Upper lobe of left lung (tissue), 6 donors: ENCODE data around the gene GDNF. TPM values are rescaled to one million over a fixed set of nuclear protein-coding genes. Genes with fewer than 3 reads are reported as not detected.

Experiments
- ATAC-seq, 2 donors: fragments of 200-7000 bp; cut with Tn5 transposase; one replicate each; pipeline ENCODE4 v1.9.1; 2022; ENCODE audit warnings: mild to moderate bottlenecking in 2 of 2, moderate library complexity in 2 of 2; ENCODE audit not compliant: low FRiP score in 2 of 2
- DNase-seq, 2 donors: peaks; one replicate each; pipeline ENCODE4 v3.0.0-alpha.2; 2019 to 2020
- H3K27ac ChIP-seq, 4 donors: fragments of 200-600 bp; sonication (generic); one replicate each; pipeline ENCODE4 v1.5.1; 2016 to 2019
- H3K27me3 ChIP-seq, 4 donors: fragments of 200-600 bp; sonication (generic); one replicate each; pipeline ENCODE4 v1.5.1; 2017 to 2019
- H3K36me3 ChIP-seq, 4 donors: fragments of 200-600 bp; sonication (generic); one replicate each; pipeline ENCODE4 v1.5.1; 2016 to 2019
- H3K4me1 ChIP-seq, 4 donors: fragments of 200-600 bp; sonication (generic); one replicate each; pipeline ENCODE4 v1.5.1; 2018 to 2019
- H3K4me3 ChIP-seq, 4 donors: fragments of 200-600 bp; sonication (generic); one replicate each; pipeline ENCODE4 v1.5.1; 2017 to 2019; ENCODE audit warnings: mild to moderate bottlenecking in 2 of 4, moderate library complexity in 1 of 4
- H3K9me3 ChIP-seq, 4 donors: fragments of 200-600 bp; sonication (generic); one replicate each; pipeline ENCODE4 v1.5.1; 2018 to 2019
- EP300 ChIP-seq, 4 donors: sonication (generic); formaldehyde crosslinking; IDR thresholded peaks; one replicate each; pipeline ENCODE4 v1.5.1; 2017; ENCODE audit warnings: antibody characterized with exemption in 4 of 4, control low read depth in 2 of 4
- POLR2A ChIP-seq, 4 donors: fragments of 450-650 bp; IDR thresholded peaks; one replicate each; pipeline ENCODE4 v1.5.1; 2016 to 2017; ENCODE audit warnings: antibody characterized with exemption in 4 of 4, mild to moderate bottlenecking in 2 of 4
- POLR2AphosphoS5 ChIP-seq, 2 donors: sonication (generic); formaldehyde crosslinking; IDR thresholded peaks; one replicate each; pipeline ENCODE4 v1.5.1; 2017; ENCODE audit warnings: antibody characterized with exemption in 2 of 2
- WGBS, 2 donors: methylation state at CpG; one replicate each; pipeline ENCODE4 v1.1.5; 2017 to 2018; 5-methylcytosine and 5-hydroxymethylcytosine counted together
- total RNA-seq, 6 donors: library from RNA; depleted of rRNA in 4 of 6; stranded (reverse); fragments of >200 nt in 4 of 6; gene quantifications; one replicate each; pipeline versions ENCODE4 v1.1.0 to v1.2.1, GENCODE V29; 2016 to 2021
- TF ChIP-seq, protein P1 (sequence below), 6 experiments: fragments of 450-650 bp in 4 of 6; fragments of 200-600 bp in 2 of 6; sonication (generic) in 2 of 6; IDR thresholded peaks; one replicate each; pipeline ENCODE4 v1.5.1; 2016 to 2019; ENCODE audit warnings: antibody characterized with exemption in 6 of 6
- donor health status: DM: no; HTN: no; CAD: no; lungs with moderate emphysema.
- donor health status: DM: no; HTN: yes; CAD: no; lungs with severe emphysema.

GDNF gene
- total RNA-seq, 6 donors from 2014 or later: 0.15 to 0.20 TPM; not detected in 4

DNA sequence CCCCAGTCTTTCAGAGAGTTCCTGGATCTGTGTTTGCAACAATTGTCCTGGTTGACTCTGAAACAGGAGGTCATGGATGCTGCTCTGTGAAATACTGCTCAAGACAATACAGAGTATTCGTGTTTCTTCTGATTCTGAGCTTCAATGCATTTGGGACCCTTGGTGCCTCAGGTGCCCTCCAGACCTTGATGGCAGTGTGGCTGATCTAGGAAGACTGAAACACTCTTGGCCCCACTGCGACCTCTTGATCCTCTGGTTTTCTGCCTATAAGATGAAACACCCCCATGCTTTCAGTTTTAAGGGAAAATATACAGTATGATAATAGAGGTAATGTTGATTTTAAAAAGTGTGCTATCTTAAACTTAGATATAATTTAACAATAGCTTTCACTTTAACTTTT, 67.6 kb downstream of the GDNF start:
- Histone ChIP-seq H3K27ac (no peak overlapping the region), H3K4me1 (no peaks in the 10 kb centered on the region), H3K9me3 (peaks cover 6 to 11% (median 10%) of the 10 kb centered on the region in 4 donors), H3K36me3 (no peaks in the 10 kb centered on the region), H3K4me3 (no peak overlapping the region), H3K27me3 (no peaks in the 10 kb centered on the region)
- WGBS, 2 donors: 93 to 95% methylated on average over 2 of the region's 2 CpGs
- DNase-seq: no peak
- ATAC-seq: no peak
- no peak for TF ChIP-seq EP300 (IDR thresholded peaks at IDR 0.05)
- TF ChIP-seq POLR2A (IDR thresholded peaks at IDR 0.05): no peak
- no peak for TF ChIP-seq POLR2AphosphoS5 (IDR thresholded peaks at IDR 0.05)
- TF ChIP-seq, protein P1, sequence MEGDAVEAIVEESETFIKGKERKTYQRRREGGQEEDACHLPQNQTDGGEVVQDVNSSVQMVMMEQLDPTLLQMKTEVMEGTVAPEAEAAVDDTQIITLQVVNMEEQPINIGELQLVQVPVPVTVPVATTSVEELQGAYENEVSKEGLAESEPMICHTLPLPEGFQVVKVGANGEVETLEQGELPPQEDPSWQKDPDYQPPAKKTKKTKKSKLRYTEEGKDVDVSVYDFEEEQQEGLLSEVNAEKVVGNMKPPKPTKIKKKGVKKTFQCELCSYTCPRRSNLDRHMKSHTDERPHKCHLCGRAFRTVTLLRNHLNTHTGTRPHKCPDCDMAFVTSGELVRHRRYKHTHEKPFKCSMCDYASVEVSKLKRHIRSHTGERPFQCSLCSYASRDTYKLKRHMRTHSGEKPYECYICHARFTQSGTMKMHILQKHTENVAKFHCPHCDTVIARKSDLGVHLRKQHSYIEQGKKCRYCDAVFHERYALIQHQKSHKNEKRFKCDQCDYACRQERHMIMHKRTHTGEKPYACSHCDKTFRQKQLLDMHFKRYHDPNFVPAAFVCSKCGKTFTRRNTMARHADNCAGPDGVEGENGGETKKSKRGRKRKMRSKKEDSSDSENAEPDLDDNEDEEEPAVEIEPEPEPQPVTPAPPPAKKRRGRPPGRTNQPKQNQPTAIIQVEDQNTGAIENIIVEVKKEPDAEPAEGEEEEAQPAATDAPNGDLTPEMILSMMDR (IDR thresholded peaks at IDR 0.05): no peak

DNA sequence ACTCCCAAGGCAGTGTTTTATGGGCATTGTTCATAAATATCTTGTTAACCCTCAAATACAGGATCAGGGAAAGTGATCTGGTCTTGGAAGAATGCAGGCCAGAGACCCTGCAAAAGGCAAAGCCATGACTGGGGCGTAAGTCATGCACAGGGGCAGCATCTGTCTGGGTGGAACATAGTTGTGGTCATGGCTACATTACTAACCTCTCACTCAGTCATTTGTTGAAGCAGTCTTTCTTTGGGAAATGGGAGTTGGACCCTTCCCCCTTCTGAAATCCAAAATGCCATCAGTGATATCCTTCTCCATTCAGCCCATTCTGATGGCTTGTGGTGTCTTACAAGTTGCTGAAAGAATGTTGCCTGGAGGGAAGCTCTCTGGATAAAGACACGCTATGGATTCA, 68.1 kb downstream of the GDNF start:
- no peaks in the 10 kb centered on the region for H3K4me1 ChIP-seq
- no peak overlapping the region for H3K4me3 ChIP-seq
- DNase-seq (no peak), ATAC-seq (no peak)
- no peak overlapping the region for H3K27ac ChIP-seq
- H3K9me3 ChIP-seq: peaks cover 6 to 11% (median 10%) of the 10 kb centered on the region in 4 donors
- WGBS, 2 donors: 50 to 74% methylated on average over 2 of the region's 2 CpGs
- TF ChIP-seq EP300 (IDR thresholded peaks at IDR 0.05) (no peak), POLR2A (IDR thresholded peaks at IDR 0.05) (no peak), POLR2AphosphoS5 (IDR thresholded peaks at IDR 0.05) (no peak)
- TF ChIP-seq, protein P1 (IDR thresholded peaks at IDR 0.05): no peak
- no peaks in the 10 kb centered on the region for H3K36me3 ChIP-seq
- H3K27me3 ChIP-seq: no peaks in the 10 kb centered on the region

DNA sequence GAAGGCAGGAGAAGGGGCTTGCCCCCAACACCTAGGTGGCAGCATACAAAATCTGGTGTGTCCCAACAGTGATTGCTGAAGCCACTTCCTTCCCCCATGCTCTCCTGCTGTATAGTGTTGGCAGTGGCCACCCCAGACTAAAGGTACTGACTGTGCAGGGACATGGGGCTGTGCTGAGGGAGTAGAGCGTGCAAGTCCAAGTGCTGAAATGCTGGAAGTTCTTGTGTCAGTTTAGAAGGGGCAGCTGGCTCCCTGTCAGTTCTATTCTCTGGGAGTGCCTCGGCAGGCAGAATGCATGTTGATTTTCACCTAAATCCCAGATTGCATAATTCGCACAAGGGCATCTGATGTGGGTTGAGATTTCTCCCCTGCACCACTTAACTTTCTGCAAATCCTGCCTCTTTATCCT, 68.6 kb downstream of the GDNF start:
- WGBS, 2 donors: 67 to 69% methylated on average over 3 of the region's 3 CpGs
- TF ChIP-seq POLR2A (IDR thresholded peaks at IDR 0.05) (no peak), POLR2AphosphoS5 (IDR thresholded peaks at IDR 0.05) (no peak), EP300 (IDR thresholded peaks at IDR 0.05) (no peak)

DNA sequence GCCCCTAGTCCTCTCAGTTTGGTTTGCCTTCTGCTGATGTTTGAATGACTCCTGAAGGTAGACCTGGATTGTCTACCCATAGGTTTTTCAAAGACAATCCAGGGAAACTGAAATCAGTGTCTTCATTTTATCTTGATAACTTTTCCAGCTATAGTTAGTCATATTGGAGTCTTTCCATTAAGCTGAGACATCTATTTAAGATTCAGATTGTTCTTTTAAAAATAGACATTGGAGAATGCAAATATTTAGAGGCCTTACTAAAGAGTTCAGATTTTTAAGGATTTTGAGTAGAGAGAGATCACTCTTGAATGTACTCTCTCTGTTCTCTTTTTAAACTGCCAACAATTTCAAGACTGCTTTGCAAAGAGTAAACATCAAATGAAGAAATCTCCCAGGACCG, 69.1 kb downstream of the GDNF start:
- peaks cover 6 to 11% (median 10%) of the 10 kb centered on the region in 4 donors for H3K9me3 ChIP-seq
- H3K4me3 ChIP-seq: no peak overlapping the region
- ATAC-seq: no peak
- no peaks in the 10 kb centered on the region for H3K4me1 ChIP-seq
- no peak overlapping the region for H3K27ac ChIP-seq
- 18 to 58% methylated on average over 1 of the region's 1 CpG for WGBS, 2 donors
- no peak for DNase-seq
- no peaks in the 10 kb centered on the region for H3K36me3 ChIP-seq
- TF ChIP-seq, protein P1 (IDR thresholded peaks at IDR 0.05): no peak
- TF ChIP-seq POLR2A (IDR thresholded peaks at IDR 0.05): no peak
- TF ChIP-seq POLR2AphosphoS5 (IDR thresholded peaks at IDR 0.05): no peak
- no peak for TF ChIP-seq EP300 (IDR thresholded peaks at IDR 0.05)
- H3K27me3 ChIP-seq: no peaks in the 10 kb centered on the region

More for the DNA sequence above, 68.6 kb downstream of the GDNF start:
- Histone ChIP-seq H3K4me3 (no peak overlapping the region), H3K4me1 (no peaks in the 10 kb centered on the region), H3K27ac (no peak overlapping the region), H3K9me3 (peaks cover 6 to 11% (median 10%) of the 10 kb centered on the region in 4 donors), H3K36me3 (no peaks in the 10 kb centered on the region), H3K27me3 (no peaks in the 10 kb centered on the region)
- DNase-seq (peak in 1 of 2 donors; percentile 22), ATAC-seq (peak in 1 of 2 donors; percentile 63)

DNA sequence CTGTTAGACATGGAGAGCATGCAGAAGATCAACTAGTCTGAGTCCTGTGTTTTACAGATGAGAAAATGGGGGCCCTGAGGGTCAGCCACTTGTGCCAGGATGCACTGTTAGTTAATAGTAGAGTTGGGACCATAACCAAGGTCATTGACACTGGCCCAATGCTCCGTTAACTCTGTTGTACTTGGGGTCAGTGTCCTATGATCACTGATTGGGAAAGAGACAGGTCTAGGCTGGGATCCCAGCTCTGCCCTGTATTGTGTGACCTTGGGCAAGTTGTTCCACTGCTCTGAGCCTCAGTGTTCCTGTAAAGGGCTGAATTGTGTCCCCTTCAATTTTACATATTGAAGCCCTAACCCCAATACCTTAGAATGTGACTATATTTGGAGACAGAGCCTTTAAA, 70.0 kb downstream of the GDNF start:
- no peaks in the 10 kb centered on the region for H3K27me3 ChIP-seq
- WGBS, 2 donors: 70 to 93% methylated on average over 1 of the region's 1 CpG
- no peak overlapping the region for H3K4me3 ChIP-seq
- H3K4me1 ChIP-seq: no peaks in the 10 kb centered on the region
- no peak for ATAC-seq
- no peaks in the 10 kb centered on the region for H3K36me3 ChIP-seq
- no peak for DNase-seq
- TF ChIP-seq, protein P1 (IDR thresholded peaks at IDR 0.05): no peak
- no peak for TF ChIP-seq POLR2A (IDR thresholded peaks at IDR 0.05)
- no peak for TF ChIP-seq EP300 (IDR thresholded peaks at IDR 0.05)
- TF ChIP-seq POLR2AphosphoS5 (IDR thresholded peaks at IDR 0.05): no peak
- H3K9me3 ChIP-seq: peaks cover 5 to 6% (median 6%) of the 10 kb centered on the region in 4 donors
- no peak overlapping the region for H3K27ac ChIP-seq
